ENCODE measurements around the gene MAP3K14.

Gene MAP3K14

GRCh38 chr17:45223539-45224528 is 93.0 kb downstream of the MAP3K14 start:
- DNase-seq (ENCODE audit: low read depth in 2 of 2): peak in 1 of 2 donors; percentile 64

- DNase-seq (ENCODE audit: low read depth in 2 of 2): no peak
Measured at GRCh38 chr17:45222996-45223538, 93.8 kb downstream of the MAP3K14 start.

- DNase-seq (ENCODE audit: low read depth in 2 of 2): peak in 1 of 2 donors; percentile 52
Measured at GRCh38 chr17:45222289-45222995, 94.4 kb downstream of the MAP3K14 start.

GRCh38 chr17:45222014-45222288 is 94.9 kb downstream of the MAP3K14 start:
- no peak for DNase-seq (ENCODE audit: low read depth in 2 of 2)

- DNase-seq (ENCODE audit: low read depth in 2 of 2): peak in 1 of 2 donors; percentile 52
Measured at GRCh38 chr17:45221081-45222013, 95.5 kb downstream of the MAP3K14 start, which contains the start of gene FMNL1. Gene FMNL1, plus strand, starts transcription at chr17:45221885. Its CDS starts 240 bp downstream, at chr17:45222125.

GRCh38 chr17:45220079-45220478 is 96.7 kb downstream of the MAP3K14 start:
- no peak for DNase-seq (ENCODE audit: low read depth in 2 of 2)

GRCh38 chr17:45218895-45219661 is 97.7 kb downstream of the MAP3K14 start:
- peak in 1 of 2 donors; percentile 73 for DNase-seq (ENCODE audit: low read depth in 2 of 2)

Data from stimulated activated CD8-positive, alpha-beta memory T cell treated with anti-CD3 and anti-CD28 coated beads, Interleukin-15, amount 100 ng/mL, for 48 hours (primary cell).